GM23338 (cell line): ENCODE data around the gene GRID1. TPM values are rescaled to one million over a fixed set of nuclear protein-coding genes. Genes with fewer than 3 reads are reported as not detected.

Experiments used
- ATAC-seq: fragments of 200-7000 bp; cut with Tn5 transposase; 3 replicates; pipeline ENCODE4 v1.9.1; 2020
- DNase-seq: peaks from one replicate; pipeline ENCODE4 v3.0.0-alpha.2; 2015; ENCODE audit warnings: low spot score
- H2AFZ ChIP-seq: fragments of 200-600 bp; sonication (generic); 2 replicates; pipeline ENCODE4 v1.8.0; 2016; ENCODE audit warnings: antibody characterized with exemption, mild to moderate bottlenecking, moderate library complexity
- H3F3A ChIP-seq: fragments of 200-600 bp; sonication (generic); replicated peaks from 2 replicates; pipeline ENCODE4 v1.8.0; 2017; ENCODE audit warnings: antibody characterized with exemption, mixed run types, low read depth
- H3K27ac ChIP-seq: fragments of 200-600 bp; sonication (generic); 2 replicates; pipeline ENCODE4 v1.6.1; 2016; ENCODE audit warnings: low read depth
- H3K27me3 ChIP-seq: fragments of 200-600 bp; sonication (generic); 2 replicates; pipeline ENCODE4 v1.8.0; 2016; ENCODE audit warnings: mild to moderate bottlenecking, mixed run types, moderate library complexity; ENCODE audit not compliant: insufficient read depth
- H3K36me3 ChIP-seq: fragments of 200-600 bp; sonication (generic); 2 replicates; pipeline ENCODE4 v1.8.0; 2016; ENCODE audit warnings: mild to moderate bottlenecking; ENCODE audit not compliant: insufficient read depth
- H3K4me1 ChIP-seq: fragments of 200-600 bp; sonication (generic); 2 replicates; pipeline ENCODE4 v1.8.0; 2016; ENCODE audit warnings: mild to moderate bottlenecking, moderate library complexity; ENCODE audit not compliant: insufficient read depth
- H3K4me2 ChIP-seq: fragments of 200-600 bp; sonication (generic); 2 replicates; pipeline ENCODE4 v1.7.1; 2017; ENCODE audit warnings: mixed run types
- H3K4me3 ChIP-seq: fragments of 200-600 bp; sonication (generic); 2 replicates; pipeline ENCODE4 v1.6.1; 2016; ENCODE audit warnings: mixed run types
- H3K79me2 ChIP-seq: fragments of 200-600 bp; sonication (generic); replicated peaks from 2 replicates; pipeline ENCODE4 v1.8.0; 2017; ENCODE audit warnings: mild to moderate bottlenecking; ENCODE audit not compliant: insufficient read depth
- H3K9me2 ChIP-seq: fragments of 200-600 bp; sonication (generic); 2 replicates; pipeline ENCODE4 v1.8.0; 2017; ENCODE audit not compliant: insufficient read depth
- H4K20me1 ChIP-seq: fragments of 200-600 bp; sonication (generic); replicated peaks from 2 replicates; pipeline ENCODE4 v1.8.0; 2017; ENCODE audit warnings: mild to moderate bottlenecking; ENCODE audit not compliant: insufficient read depth
- H3K27ac Mint-ChIP-seq: 2 replicates; pipeline ENCODE4 v1.8.0; 2020; ENCODE audit warnings: inconsistent platforms, mild to moderate bottlenecking, moderate library complexity, mixed read lengths
- H3K27me3 Mint-ChIP-seq: 3 replicates; pipeline ENCODE4 v1.8.0; 2022; ENCODE audit warnings: low read depth, mild to moderate bottlenecking, moderate library complexity, mixed read lengths, inconsistent platforms; ENCODE audit not compliant: insufficient read depth, poor library complexity
- H3K36me3 Mint-ChIP-seq: 3 replicates; pipeline ENCODE4 v1.8.0; 2021; ENCODE audit warnings: low read depth, mild to moderate bottlenecking, inconsistent platforms, moderate library complexity, mixed read lengths
- H3K4me1 Mint-ChIP-seq: 3 replicates; pipeline ENCODE4 v1.8.0; 2020; ENCODE audit warnings: mild to moderate bottlenecking, inconsistent platforms, mixed read lengths
- H3K4me3 Mint-ChIP-seq: 3 replicates; pipeline ENCODE4 v1.8.0; 2021; ENCODE audit warnings: moderate library complexity, mild to moderate bottlenecking, inconsistent platforms, mixed read lengths
- H3K9me3 Mint-ChIP-seq: 3 replicates; pipeline ENCODE4 v1.8.0; 2020; ENCODE audit warnings: moderate library complexity, mild to moderate bottlenecking, inconsistent platforms, mixed read lengths
- CTCF ChIP-seq, 2 experiments: fragments of 200-600 bp in 1 of 2; sonication (generic) in 1 of 2; conservative IDR thresholded peaks; 2 replicates each; pipeline versions ENCODE4 v1.5.1 to v1.6.1; 2016 to 2017; ENCODE audit warnings: antibody characterized with exemption in 2 of 2, low read depth in 2 of 2, mild to moderate bottlenecking in 2 of 2, moderate library complexity in 1 of 2
- EZH2 ChIP-seq: fragments of 200-600 bp; sonication (generic); IDR thresholded peaks from one replicate; pipeline ENCODE4 v1.8.0; 2017; ENCODE audit warnings: antibody characterized with exemption, mild to moderate bottlenecking, low read depth; ENCODE audit not compliant: unreplicated experiment
- POLR2AphosphoS5 ChIP-seq: IDR thresholded peaks from 2 replicates; pipeline ENCODE4 v1.6.1; 2016; ENCODE audit warnings: antibody characterized with exemption, low read depth
- REST ChIP-seq: IDR thresholded peaks from one replicate; pipeline ENCODE4 v1.6.1; 2018; ENCODE audit warnings: antibody characterized with exemption; ENCODE audit not compliant: unreplicated experiment
- polyA plus RNA-seq: library from polyadenylated mRNA; unstranded; fragments of >200 nt; fragmentation: Nextera tagmentation; extraction: Ambion mirVana; gene quantifications from 2 replicates; pipeline ENCODE4 v1.2.1, GENCODE V29; 2016
- total RNA-seq: library from RNA; depleted of rRNA; stranded (reverse); fragments of >200 nt; shearing (Covaris generic); gene quantifications from 2 replicates; pipeline ENCODE4 v1.2.3, GENCODE V29; 2014
- TF ChIP-seq, protein P1 (sequence below): fragments of 250-450 bp; sonication (Bioruptor Pico); IDR thresholded peaks from 2 replicates; pipeline ENCODE4 v1.5.0; 2020; ENCODE audit warnings: mild to moderate bottlenecking, moderate library complexity

Gene GRID1
- total and polyA plus RNA-seq, 2 experiments from 2014 or later, result 0.14 to 0.15 TPM

DNA sequence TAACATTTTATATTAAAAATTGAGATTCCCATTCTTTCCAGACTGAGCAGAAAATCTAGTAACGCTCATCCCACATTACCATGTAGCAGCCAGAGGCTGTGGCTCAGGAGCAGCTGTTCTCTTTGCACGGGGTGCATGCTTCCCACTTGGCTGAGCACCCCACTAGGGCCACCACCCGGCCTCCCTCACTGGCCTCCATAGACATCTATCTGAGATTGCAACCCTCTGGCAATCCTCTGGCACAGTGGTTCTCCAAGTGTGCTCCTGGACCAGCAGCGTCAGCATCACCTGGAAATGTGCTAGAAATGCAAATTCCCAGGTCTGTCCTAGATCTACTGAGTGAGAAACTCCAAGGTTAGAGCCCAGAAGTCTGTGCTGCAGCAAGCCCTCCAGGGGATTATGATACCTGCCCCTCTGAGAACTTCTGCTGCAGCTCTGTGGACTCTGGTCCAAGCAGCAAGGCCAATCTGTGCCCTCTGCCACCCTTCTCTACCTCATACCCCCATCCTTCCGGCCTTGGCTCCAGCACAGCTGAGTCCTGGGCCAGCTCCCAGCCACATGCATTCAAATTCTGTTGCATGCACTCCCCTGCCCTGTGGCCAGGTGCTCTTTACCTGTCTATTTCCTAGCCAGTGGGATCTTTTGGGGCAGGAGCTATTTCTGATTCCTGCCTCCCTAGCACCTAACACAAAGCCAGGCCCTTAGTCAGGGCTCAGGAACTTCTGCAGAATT, 301.5 kb downstream of the GRID1 start:
- no peaks in the 10 kb centered on the region for H3K9me2 ChIP-seq
- H3K27me3 ChIP-seq, result no peaks in the 10 kb centered on the region
- no peaks in the 10 kb centered on the region for H3K36me3 Mint-ChIP-seq
- H3K27me3 Mint-ChIP-seq, result peaks cover 4% of the 10 kb centered on the region
- no peaks in the 10 kb centered on the region for H3K79me2 ChIP-seq
- no peak overlapping the region for H2AFZ ChIP-seq
- DNase-seq (no peak), ATAC-seq (no peak)
- no peak overlapping the region for H3K4me3 ChIP-seq
- H4K20me1 ChIP-seq, result no peaks in the 10 kb centered on the region
- H3K4me2 ChIP-seq, result no peak overlapping the region
- peaks cover 2% of the 10 kb centered on the region; the same call in 2 of the 3 replicates for H3K4me1 Mint-ChIP-seq
- no peak for TF ChIP-seq REST
- no peak for TF ChIP-seq POLR2AphosphoS5
- TF ChIP-seq, protein P1, sequence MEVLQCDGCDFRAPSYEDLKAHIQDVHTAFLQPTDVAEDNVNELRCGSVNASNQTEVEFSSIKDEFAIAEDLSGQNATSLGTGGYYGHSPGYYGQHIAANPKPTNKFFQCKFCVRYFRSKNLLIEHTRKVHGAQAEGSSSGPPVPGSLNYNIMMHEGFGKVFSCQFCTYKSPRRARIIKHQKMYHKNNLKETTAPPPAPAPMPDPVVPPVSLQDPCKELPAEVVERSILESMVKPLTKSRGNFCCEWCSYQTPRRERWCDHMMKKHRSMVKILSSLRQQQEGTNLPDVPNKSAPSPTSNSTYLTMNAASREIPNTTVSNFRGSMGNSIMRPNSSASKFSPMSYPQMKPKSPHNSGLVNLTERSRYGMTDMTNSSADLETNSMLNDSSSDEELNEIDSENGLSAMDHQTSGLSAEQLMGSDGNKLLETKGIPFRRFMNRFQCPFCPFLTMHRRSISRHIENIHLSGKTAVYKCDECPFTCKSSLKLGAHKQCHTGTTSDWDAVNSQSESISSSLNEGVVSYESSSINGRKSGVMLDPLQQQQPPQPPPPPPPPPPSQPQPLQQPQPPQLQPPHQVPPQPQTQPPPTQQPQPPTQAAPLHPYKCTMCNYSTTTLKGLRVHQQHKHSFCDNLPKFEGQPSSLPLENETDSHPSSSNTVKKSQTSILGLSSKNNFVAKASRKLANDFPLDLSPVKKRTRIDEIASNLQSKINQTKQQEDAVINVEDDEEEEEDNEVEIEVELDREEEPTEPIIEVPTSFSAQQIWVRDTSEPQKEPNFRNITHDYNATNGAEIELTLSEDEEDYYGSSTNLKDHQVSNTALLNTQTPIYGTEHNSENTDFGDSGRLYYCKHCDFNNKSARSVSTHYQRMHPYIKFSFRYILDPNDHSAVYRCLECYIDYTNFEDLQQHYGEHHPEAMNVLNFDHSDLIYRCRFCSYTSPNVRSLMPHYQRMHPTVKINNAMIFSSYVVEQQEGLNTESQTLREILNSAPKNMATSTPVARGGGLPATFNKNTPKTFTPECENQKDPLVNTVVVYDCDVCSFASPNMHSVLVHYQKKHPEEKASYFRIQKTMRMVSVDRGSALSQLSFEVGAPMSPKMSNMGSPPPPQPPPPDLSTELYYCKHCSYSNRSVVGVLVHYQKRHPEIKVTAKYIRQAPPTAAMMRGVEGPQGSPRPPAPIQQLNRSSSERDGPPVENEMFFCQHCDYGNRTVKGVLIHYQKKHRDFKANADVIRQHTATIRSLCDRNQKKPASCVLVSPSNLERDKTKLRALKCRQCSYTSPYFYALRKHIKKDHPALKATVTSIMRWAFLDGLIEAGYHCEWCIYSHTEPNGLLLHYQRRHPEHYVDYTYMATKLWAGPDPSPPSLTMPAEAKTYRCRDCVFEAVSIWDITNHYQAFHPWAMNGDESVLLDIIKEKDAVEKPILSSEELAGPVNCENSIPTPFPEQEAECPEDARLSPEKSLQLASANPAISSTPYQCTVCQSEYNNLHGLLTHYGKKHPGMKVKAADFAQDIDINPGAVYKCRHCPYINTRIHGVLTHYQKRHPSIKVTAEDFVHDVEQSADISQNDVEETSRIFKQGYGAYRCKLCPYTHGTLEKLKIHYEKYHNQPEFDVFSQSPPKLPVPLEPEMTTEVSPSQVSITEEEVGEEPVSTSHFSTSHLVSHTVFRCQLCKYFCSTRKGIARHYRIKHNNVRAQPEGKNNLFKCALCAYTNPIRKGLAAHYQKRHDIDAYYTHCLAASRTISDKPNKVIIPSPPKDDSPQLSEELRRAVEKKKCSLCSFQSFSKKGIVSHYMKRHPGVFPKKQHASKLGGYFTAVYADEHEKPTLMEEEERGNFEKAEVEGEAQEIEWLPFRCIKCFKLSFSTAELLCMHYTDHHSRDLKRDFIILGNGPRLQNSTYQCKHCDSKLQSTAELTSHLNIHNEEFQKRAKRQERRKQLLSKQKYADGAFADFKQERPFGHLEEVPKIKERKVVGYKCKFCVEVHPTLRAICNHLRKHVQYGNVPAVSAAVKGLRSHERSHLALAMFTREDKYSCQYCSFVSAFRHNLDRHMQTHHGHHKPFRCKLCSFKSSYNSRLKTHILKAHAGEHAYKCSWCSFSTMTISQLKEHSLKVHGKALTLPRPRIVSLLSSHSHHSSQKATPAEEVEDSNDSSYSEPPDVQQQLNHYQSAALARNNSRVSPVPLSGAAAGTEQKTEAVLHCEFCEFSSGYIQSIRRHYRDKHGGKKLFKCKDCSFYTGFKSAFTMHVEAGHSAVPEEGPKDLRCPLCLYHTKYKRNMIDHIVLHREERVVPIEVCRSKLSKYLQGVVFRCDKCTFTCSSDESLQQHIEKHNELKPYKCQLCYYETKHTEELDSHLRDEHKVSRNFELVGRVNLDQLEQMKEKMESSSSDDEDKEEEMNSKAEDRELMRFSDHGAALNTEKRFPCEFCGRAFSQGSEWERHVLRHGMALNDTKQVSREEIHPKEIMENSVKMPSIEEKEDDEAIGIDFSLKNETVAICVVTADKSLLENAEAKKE (CRISPR knock-in tag), result no peak
- no peak for TF ChIP-seq EZH2
- TF ChIP-seq CTCF (conservative IDR thresholded peaks at IDR 0.05; ENCODE audit: low read depth in 2 of 2), result no peak
- H3K9me3 Mint-ChIP-seq, result peaks cover 63% of the 10 kb centered on the region
- H3K4me1 ChIP-seq, result no peaks in the 10 kb centered on the region
- H3K27ac ChIP-seq, result no peak overlapping the region
- no peaks in the 10 kb centered on the region for H3K36me3 ChIP-seq
- no peak overlapping the region for H3K27ac Mint-ChIP-seq
- H3K4me3 Mint-ChIP-seq, result no peak overlapping the region
- no peaks in the 10 kb centered on the region for H3F3A ChIP-seq
